Astrocyte of the spinal cord (primary cell): Measurements from ENCODE around the gene SNPH.

Source experiments
- DNase-seq: peaks from one replicate; pipeline ENCODE4 v3.0.0; 2011; ENCODE audit warnings: low read depth, low spot score
- H3K4me3 ChIP-seq: 2 replicates; pipeline ENCODE4 v1.5.1; 2011; ENCODE audit warnings: low read depth, mild to moderate bottlenecking, low read length, moderate library complexity
- CTCF ChIP-seq: IDR thresholded peaks from 2 replicates; pipeline ENCODE4 v1.5.1; 2012; ENCODE audit warnings: low read depth, mild to moderate bottlenecking, low read length, inconsistent platforms
- in situ Hi-C: cut with HindIII; loops from 2 replicates; pipeline ENCODE4 v1.10.0; 2017; ENCODE audit warnings: low sequenced_read_pairs

Gene SNPH

GRCh38 chr20:1286267-1287024, 20.4 kb downstream of the SNPH start:
- H3K4me3 ChIP-seq, result no peak overlapping the region
- no peak for DNase-seq
- in situ Hi-C loops, result no loop called here
- no peak for TF ChIP-seq CTCF

GRCh38 chr20:1287306-1287705, 21.2 kb downstream of the SNPH start:
- in situ Hi-C loops, result no loop called here
- TF ChIP-seq CTCF, result no peak
- H3K4me3 ChIP-seq, result no peak overlapping the region
- DNase-seq, result no peak

GRCh38 chr20:1287787-1288569, 21.9 kb downstream of the SNPH start:
- H3K4me3 ChIP-seq, result no peak overlapping the region
- no peak for TF ChIP-seq CTCF
- DNase-seq, result no peak
- in situ Hi-C loops, result no loop called here

GRCh38 chr20:1291191-1291741, 25.2 kb downstream of the SNPH start:
- peak; percentile 18 for DNase-seq
- TF ChIP-seq CTCF, result no peak
- no peak overlapping the region for H3K4me3 ChIP-seq
- in situ Hi-C loops, result no loop called here

GRCh38 chr20:1292620-1293019, 26.5 kb downstream of the SNPH start:
- DNase-seq, result no peak
- H3K4me3 ChIP-seq, result no peak overlapping the region
- TF ChIP-seq CTCF, result no peak
- in situ Hi-C loops, result no loop called here

GRCh38 chr20:1293641-1294379, 27.7 kb downstream of the SNPH start:
- in situ Hi-C loops, result no loop called here
- TF ChIP-seq CTCF, result no peak
- DNase-seq, result no peak

More at GRCh38 chr20:1293641-1294379, 27.7 kb downstream of the SNPH start:
- no peak overlapping the region for H3K4me3 ChIP-seq
